Measurements from ENCODE around the gene MPL. TPM values are rescaled to one million over a fixed set of nuclear protein-coding genes. Genes with fewer than 3 reads are reported as not detected.
A peak's percentile ranks its signal among the peaks of the same experiment; 100 is the strongest.

The MPL gene
- total and polyA plus RNA-seq, 2 of the 8 experiments (the other 6 are each of a cell fraction or from before 2014, with no cell fraction given), result 0.08 TPM; not detected in 1

DNA sequence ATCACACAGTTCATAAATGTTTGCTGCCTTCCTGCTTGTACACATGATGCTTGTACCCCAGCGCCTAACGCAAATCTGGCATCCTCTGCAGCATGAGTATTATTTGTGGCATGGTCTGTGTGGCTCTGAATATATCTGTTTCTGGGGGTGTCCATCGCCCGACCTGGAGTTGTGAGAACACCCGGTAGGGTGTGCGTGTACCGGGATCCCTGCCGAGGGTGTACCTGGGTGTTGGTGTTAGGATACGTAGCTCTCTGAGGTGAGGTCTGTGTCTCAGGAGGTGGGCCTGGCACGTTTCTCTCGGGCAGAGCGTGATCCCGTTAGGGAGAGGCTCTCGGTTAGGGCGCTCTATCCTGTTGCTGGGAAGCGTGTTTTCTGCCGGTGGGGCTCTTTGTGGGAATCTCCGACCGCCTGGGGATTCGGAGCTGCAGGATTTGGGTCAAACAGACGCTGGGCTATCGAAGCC lies 10.8 kb downstream of the MPL start:
- peaks cover 7% of the 10 kb centered on the region for H3K23me2 ChIP-seq (ENCODE audit: low read depth, low read length)
- peak overlapping the region; percentile 56 to 74 (median 68) for H3K9ac ChIP-seq (replicated peaks in 1 of 4; ENCODE audit: extremely low read depth in 1 of 4, low read depth in 3 of 4, low read length in 3 of 4)
- H4K8ac ChIP-seq (ENCODE audit: extremely low read depth, insufficient read depth, low read length), result peak overlapping the region; percentile 97
- H2BK20ac ChIP-seq (ENCODE audit: low read length), result no peak overlapping the region
- no peaks in the 10 kb centered on the region for H3K79me1 ChIP-seq (ENCODE audit: low read depth, low read length)
- peak overlapping the region; percentile 62 for H3K56ac ChIP-seq (replicated peaks; ENCODE audit: insufficient read length, low read depth, low read length)
- DNase-seq (ENCODE audit: low read depth in 1 of 2, low spot score in 2 of 2) (no peak), FAIRE-seq (no peak)
- no peak overlapping the region for H3K23ac ChIP-seq (ENCODE audit: insufficient read length)
- peaks cover 0 to 5% (median 0%) of the 10 kb centered on the region in 4 experiments; a peak in 2 of 7 replicates for H3K27me3 ChIP-seq (replicated peaks in 1 of 4; ENCODE audit: control insufficient read depth in 3 of 4, extremely low read depth in 1 of 4, insufficient read depth in 3 of 4, low read length in 3 of 4)
- H3K9me3 ChIP-seq (ENCODE audit: insufficient read depth in 2 of 2, low read depth in 1 of 2, low read length in 1 of 2), result no peaks in the 10 kb centered on the region
- no peak overlapping the region for H2BK15ac ChIP-seq (ENCODE audit: low read length)
- no peak overlapping the region for H2BK120ac ChIP-seq (replicated peaks; ENCODE audit: low read depth, low read length)
- no peaks in the 10 kb centered on the region for H3K36me3 ChIP-seq (ENCODE audit: control insufficient read depth in 2 of 4, insufficient read depth in 4 of 4, low read length in 3 of 4)
- peak overlapping the region; percentile 89 for H3K18ac ChIP-seq (ENCODE audit: extremely low read depth, low read length)
- H3K14ac ChIP-seq (ENCODE audit: insufficient read length), result no peak overlapping the region
- H2BK12ac ChIP-seq (ENCODE audit: low read depth, low read length), result 0 out of 2 replicates have a peak overlapping the region, but pooled peaks have one; percentile 29
- TF ChIP-seq SP2 (IDR thresholded peaks at IDR 0.05; ENCODE audit: low read length) (no peak), EGR1 (IDR thresholded peaks at IDR 0.05; ENCODE audit: borderline replicate concordance, low read depth, low read length) (no peak), NANOG (IDR thresholded peaks at IDR 0.05; ENCODE audit: insufficient read depth, low read depth, low read length, poor library complexity, severe bottlenecking) (no peak), MAFK (IDR thresholded peaks at IDR 0.05; ENCODE audit: low read depth, low read length) (no peak)
- TF ChIP-seq, protein P1, sequence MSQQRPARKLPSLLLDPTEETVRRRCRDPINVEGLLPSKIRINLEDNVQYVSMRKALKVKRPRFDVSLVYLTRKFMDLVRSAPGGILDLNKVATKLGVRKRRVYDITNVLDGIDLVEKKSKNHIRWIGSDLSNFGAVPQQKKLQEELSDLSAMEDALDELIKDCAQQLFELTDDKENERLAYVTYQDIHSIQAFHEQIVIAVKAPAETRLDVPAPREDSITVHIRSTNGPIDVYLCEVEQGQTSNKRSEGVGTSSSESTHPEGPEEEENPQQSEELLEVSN (IDR thresholded peaks at IDR 0.05), result 0 out of 2 replicates have a peak, but pooled peaks have one; percentile 82
- H2BK5ac ChIP-seq (ENCODE audit: low read depth, low read length), result peak overlapping the region; percentile 81; the same call in 1 of the 2 replicates
- H3K79me2 ChIP-seq (ENCODE audit: control insufficient read depth in 1 of 2, insufficient read depth in 2 of 2, low read length in 2 of 2), result no peaks in the 10 kb centered on the region
- H3K4me1 ChIP-seq (replicated peaks in 1 of 4; ENCODE audit: control insufficient read depth in 3 of 4, insufficient read depth in 4 of 4, low read length in 3 of 4), result peaks cover 4 to 15% (median 9%) of the 10 kb centered on the region in 4 experiments; a peak in 6 of 7 replicates
- peak overlapping the region; percentile 12 for H4K5ac ChIP-seq (ENCODE audit: insufficient read length, low read depth, low read length)
- peak overlapping the region; percentile 4 for H3K4ac ChIP-seq (replicated peaks; ENCODE audit: insufficient read length, low read depth, low read length)
- peak overlapping the region; percentile 83 to 94 for H3K4me2 ChIP-seq (ENCODE audit: insufficient read depth in 1 of 2, low read depth in 2 of 2, low read length in 2 of 2)
- CTCF ChIA-PET (ENCODE audit: partially characterized antibody), result interaction anchor here (0.5 to 2.1 kb wide), 4 partner anchors 9 to 106 kb away, joined by 3 to 8 read pairs (median 4); no protein-coding TSS in a partner anchor
- H3K4me3 ChIP-seq (ENCODE audit: extremely low read depth in 1 of 4, insufficient read depth in 2 of 4, low read depth in 3 of 4, low read length in 4 of 4), result peak overlapping the region; percentile 57 to 72 (median 69)
- no peaks in the 10 kb centered on the region for H4K20me1 ChIP-seq (replicated peaks in 1 of 2; ENCODE audit: control insufficient read depth in 1 of 2, insufficient read depth in 2 of 2, low read length in 2 of 2)
- 23% methylated on average over 20 of the region's 22 CpGs; no CpG with 5 or more reads in 1 of the 2 experiments for WGBS, 2 experiments (ENCODE audit: extremely low coverage in 1 of 2, insufficient coverage in 1 of 2, insufficient read length in 1 of 2, insufficient replicate concordance in 2 of 2, low coverage in 1 of 2, low lambda C conversion rate in 2 of 2, missing lambda C conversion rate in 1 of 2)
- peak overlapping the region; percentile 69; the same call in 1 of the 2 replicates for H3K27ac ChIP-seq (ENCODE audit: low read depth, low read length)
- peak overlapping the region; percentile 76 for H2AFZ ChIP-seq (ENCODE audit: low read length)
- no peak overlapping the region for H4K91ac ChIP-seq (replicated peaks; ENCODE audit: insufficient read length, low read length)
- no peak overlapping the region for H2AK5ac ChIP-seq (ENCODE audit: low read depth, low read length)
- POLR2A ChIA-PET (ENCODE audit: partially characterized antibody), result interaction anchor here (0.8 to 4.0 kb wide), 7 partner anchors 10 to 100 kb away, joined by 3 to 37 read pairs (median 3); partner anchors contain the start of gene CDC20
